Keratinocyte (primary cell): ENCODE results near the gene SLC6A17. TPM values are rescaled to one million over a fixed set of nuclear protein-coding genes. Genes with fewer than 3 reads are reported as not detected.

ENCODE experiments used
- DNase-seq: peaks from one replicate; pipeline ENCODE4 v3.0.0-alpha.2; 2011; ENCODE audit warnings: low read depth, missing footprints, low spot score
- FAIRE-seq: peaks from 2 replicates; lab custom pipeline; 2011; peaks lifted over from hg19 to GRCh38; lab: Jason Lieb, UNC
- H2AFZ ChIP-seq: 2 replicates; pipeline ENCODE4 v1.6.0; 2012; ENCODE audit warnings: low read length, control low read depth, inconsistent platforms; ENCODE audit not compliant: control insufficient read depth
- H3K27ac ChIP-seq: 2 replicates; pipeline ENCODE4 v1.5.1; 2011; ENCODE audit warnings: low read length; ENCODE audit not compliant: control insufficient read depth, insufficient read depth
- H3K27me3 ChIP-seq: 3 replicates; pipeline ENCODE4 v1.6.0; 2011; ENCODE audit warnings: low read length; ENCODE audit not compliant: control insufficient read depth, insufficient read depth; ENCODE audit errors: extremely low read depth
- H3K36me3 ChIP-seq, 2 experiments: 2 replicates in 1 of 2; 3 replicates in 1 of 2; pipeline ENCODE4 v1.5.1; 2011; ENCODE audit warnings: low read length in 2 of 2, mild to moderate bottlenecking in 1 of 2; ENCODE audit not compliant: control insufficient read depth in 2 of 2, insufficient read depth in 2 of 2; ENCODE audit errors: extremely low read depth in 1 of 2
- H3K4me1 ChIP-seq: 3 replicates; pipeline ENCODE4 v1.5.1; 2011; ENCODE audit warnings: low read length; ENCODE audit not compliant: control insufficient read depth, insufficient read depth; ENCODE audit errors: extremely low read depth
- H3K4me2 ChIP-seq: 3 replicates; pipeline ENCODE4 v1.6.0; 2011; ENCODE audit warnings: low read depth, low read length; ENCODE audit not compliant: control insufficient read depth, insufficient read depth; ENCODE audit errors: extremely low read depth
- H3K4me3 ChIP-seq, 3 experiments: fragments of 200-600 bp in 1 of 3; sonication (generic) in 1 of 3; 2 replicates in 2 of 3; 3 replicates in 1 of 3; pipeline ENCODE4 v1.5.1; 2011 to 2016; ENCODE audit warnings: low read length in 3 of 3, mild to moderate bottlenecking in 3 of 3, control low read depth in 2 of 3, inconsistent platforms in 1 of 3, low read depth in 1 of 3, mixed read lengths in 1 of 3, mixed run types in 1 of 3, moderate library complexity in 1 of 3; ENCODE audit not compliant: control insufficient read depth in 2 of 3, insufficient read depth in 2 of 3; ENCODE audit errors: extremely low read depth in 1 of 3
- H3K79me2 ChIP-seq: 2 replicates; pipeline ENCODE4 v1.6.0; 2012; ENCODE audit warnings: low read length; ENCODE audit not compliant: control insufficient read depth, insufficient read depth
- H3K9ac ChIP-seq: 3 replicates; pipeline ENCODE4 v1.6.0; 2011; ENCODE audit warnings: low read length; ENCODE audit not compliant: control insufficient read depth, insufficient read depth; ENCODE audit errors: extremely low read depth
- H3K9me1 ChIP-seq: 3 replicates; pipeline ENCODE4 v1.6.0; 2011; ENCODE audit warnings: low read length; ENCODE audit not compliant: control insufficient read depth, insufficient read depth; ENCODE audit errors: extremely low read depth
- H3K9me3 ChIP-seq: 2 replicates; pipeline ENCODE4 v1.5.1; 2012; ENCODE audit warnings: low read depth, low read length; ENCODE audit not compliant: control insufficient read depth
- H4K20me1 ChIP-seq: 3 replicates; pipeline ENCODE4 v1.6.0; 2011; ENCODE audit warnings: low read length; ENCODE audit not compliant: control insufficient read depth, insufficient read depth; ENCODE audit errors: extremely low read depth
- CTCF ChIP-seq, 3 experiments: IDR thresholded peaks in 1 of 3; conservative IDR thresholded peaks in 1 of 3; optimal IDR thresholded peaks in 1 of 3; 2 replicates in 2 of 3; 3 replicates in 1 of 3; pipeline versions ENCODE3 to v1.5.1; 2011; ENCODE audit warnings: low read length in 3 of 3, mild to moderate bottlenecking in 3 of 3, moderate library complexity in 2 of 3, control low read depth in 1 of 3, inconsistent platforms in 1 of 3; ENCODE audit not compliant: insufficient read depth in 2 of 3; ENCODE audit errors: extremely low read depth in 1 of 3
- EZH2 ChIP-seq: IDR thresholded peaks from one replicate; pipeline ENCODE4 v1.6.1; 2012; ENCODE audit warnings: inconsistent platforms, mild to moderate bottlenecking, low read length, moderate library complexity
- dilution Hi-C: fragments of 300-500 bp; cut with MboI; formaldehyde crosslinking; loops from one replicate; pipeline ENCODE4 v1.7.0; 2020; ENCODE audit warnings: low sequenced_read_pairs; ENCODE audit not compliant: extremely low pct_ligation_motif_present
- polyA plus RNA-seq, 5 experiments: library from polyadenylated mRNA; depleted of rRNA in 3 of 5; stranded (reverse) in 3 of 5; stranded (forward) in 1 of 5; unstranded in 1 of 5; fragments of >200 nt; gene quantifications; 1 replicate in 1 of 5; 2 replicates in 3 of 5; 3 replicates in 1 of 5; pipeline versions ENCODE4 v1.2.1 to v1.2.3, GENCODE V29; 2011 to 2012; ENCODE audit warnings: missing spikeins in 2 of 5, low read depth in 1 of 5, low replicate concordance in 1 of 5

The SLC6A17 gene
- polyA plus RNA-seq, 1 donor (not counting 4 experiments of a cell fraction or from before 2014, with no cell fraction given): 0.25 TPM

- H3K27me3 ChIP-seq: no peaks in the 10 kb centered on the region
- peaks cover 0 to 7% of the 10 kb centered on the region in 2 experiments for H3K36me3 ChIP-seq
- H3K4me3 ChIP-seq: no peak overlapping the region
- H2AFZ ChIP-seq: no peak overlapping the region
- no peak overlapping the region for H3K27ac ChIP-seq
- H3K9me3 ChIP-seq: no peaks in the 10 kb centered on the region
- no peak for DNase-seq
- dilution Hi-C loops: no loop called here
- no peak overlapping the region for H3K9ac ChIP-seq
- H3K9me1 ChIP-seq: no peaks in the 10 kb centered on the region
- peaks cover 42% of the 10 kb centered on the region for H3K4me1 ChIP-seq
- H3K4me2 ChIP-seq: no peak overlapping the region
- H3K79me2 ChIP-seq: no peaks in the 10 kb centered on the region
- FAIRE-seq: no peak
- TF ChIP-seq EZH2 (no peak), CTCF (optimal IDR thresholded peaks at IDR 0.05 in 1 of 3, IDR thresholded peaks at IDR 0.05 in 1 of 3, conservative IDR thresholded peaks at IDR 0.05 in 1 of 3; ENCODE audit: extremely low read depth in 1 of 3, insufficient read depth in 2 of 3, low read length in 3 of 3) (no peak)
- no peaks in the 10 kb centered on the region for H4K20me1 ChIP-seq
These were observed 83.6 kb downstream of the SLC6A17 start for GRCh38 chr1:110233861-110234260.

- DNase-seq: no peak
- H3K4me2 ChIP-seq: no peak overlapping the region
- dilution Hi-C loops: no loop called here
- peak overlapping the region; percentile 72 for H3K27ac ChIP-seq
- no peak overlapping the region for H2AFZ ChIP-seq
- no peaks in the 10 kb centered on the region for H3K9me1 ChIP-seq
- no peaks in the 10 kb centered on the region for H4K20me1 ChIP-seq
- peaks cover 0 to 7% of the 10 kb centered on the region in 2 experiments for H3K36me3 ChIP-seq
- H3K4me1 ChIP-seq: peaks cover 34% of the 10 kb centered on the region
- no peak overlapping the region for H3K4me3 ChIP-seq
- no peaks in the 10 kb centered on the region for H3K27me3 ChIP-seq
- FAIRE-seq: peak; percentile 56
- H3K9me3 ChIP-seq: no peaks in the 10 kb centered on the region
- TF ChIP-seq EZH2 (no peak), CTCF (optimal IDR thresholded peaks at IDR 0.05 in 1 of 3, IDR thresholded peaks at IDR 0.05 in 1 of 3, conservative IDR thresholded peaks at IDR 0.05 in 1 of 3; ENCODE audit: extremely low read depth in 1 of 3, insufficient read depth in 2 of 3, low read length in 3 of 3) (no peak)
- no peak overlapping the region for H3K9ac ChIP-seq
- no peaks in the 10 kb centered on the region for H3K79me2 ChIP-seq
These were observed 84.4 kb downstream of the SLC6A17 start for GRCh38 chr1:110234691-110235090.
